Thyroid gland (tissue), 4 donors: Measurements from ENCODE around the gene OXNAD1. TPM values are rescaled to one million over a fixed set of nuclear protein-coding genes. Genes with fewer than 3 reads are reported as not detected.
A peak's percentile ranks its signal among the peaks of the same experiment; 100 is the strongest.

Experiments used
- DNase-seq, 2 donors: peaks; one replicate each; pipeline ENCODE4 v3.0.0-alpha.2; 2019
- H3K27ac ChIP-seq, 3 donors: fragments of 200-600 bp; sonication (generic); 1 replicate in 2 of 3; 2 replicates in 1 of 3; pipeline ENCODE4 v1.5.1; 2016 to 2019; ENCODE audit warnings: mild to moderate bottlenecking in 1 of 3, moderate library complexity in 1 of 3
- H3K27me3 ChIP-seq: fragments of 200-600 bp; sonication (generic); one replicate; pipeline ENCODE4 v1.5.1; 2019
- H3K36me3 ChIP-seq, 2 donors: fragments of 200-600 bp; sonication (generic); one replicate each; pipeline ENCODE4 v1.5.1; 2016 to 2019
- H3K4me1 ChIP-seq, 2 donors: fragments of 200-600 bp; sonication (generic); one replicate each; pipeline ENCODE4 v1.5.1; 2017 to 2019
- H3K4me3 ChIP-seq, 3 donors: fragments of 200-600 bp; sonication (generic); replicated peaks in 1 of 3; 1 replicate in 2 of 3; 2 replicates in 1 of 3; pipeline ENCODE4 v1.5.1; 2016; ENCODE audit warnings: mild to moderate bottlenecking in 1 of 3
- H3K9me3 ChIP-seq: fragments of 200-600 bp; sonication (generic); one replicate; pipeline ENCODE4 v1.5.1; 2017
- POLR2A ChIP-seq, 2 donors: fragments of 450-650 bp; IDR thresholded peaks; one replicate each; pipeline ENCODE4 v1.6.1; 2017; ENCODE audit warnings: antibody characterized with exemption in 2 of 2, mild to moderate bottlenecking in 2 of 2, moderate library complexity in 1 of 2
- WGBS, 2 donors: methylation state at CpG; one replicate each; pipeline ENCODE4 v1.1.5; 2017; 5-methylcytosine and 5-hydroxymethylcytosine counted together
- intact Hi-C: fragments of 100-400 bp; cut with DNase I; formaldehyde crosslinking; loops from one replicate; pipeline ENCODE4 v1.15.1; 2023
- total RNA-seq, 4 donors: library from RNA; depleted of rRNA; stranded (reverse); fragments of >200 nt; gene quantifications; one replicate each; pipeline ENCODE4 v1.2.3, GENCODE V29; 2016
- TF ChIP-seq, protein P1 (sequence below), 6 experiments: fragments of 200-600 bp in 3 of 6; fragments of 450-650 bp in 3 of 6; sonication (generic) in 3 of 6; IDR thresholded peaks; one replicate each; pipeline ENCODE4 v1.5.1; 2016 to 2019; ENCODE audit warnings: antibody characterized with exemption in 6 of 6, mild to moderate bottlenecking in 2 of 6, inconsistent platforms in 1 of 6, moderate library complexity in 1 of 6

The OXNAD1 gene
- total RNA-seq, 4 donors from 2014 or later: 22.3 to 34.0 (median 27.4) TPM

DNA sequence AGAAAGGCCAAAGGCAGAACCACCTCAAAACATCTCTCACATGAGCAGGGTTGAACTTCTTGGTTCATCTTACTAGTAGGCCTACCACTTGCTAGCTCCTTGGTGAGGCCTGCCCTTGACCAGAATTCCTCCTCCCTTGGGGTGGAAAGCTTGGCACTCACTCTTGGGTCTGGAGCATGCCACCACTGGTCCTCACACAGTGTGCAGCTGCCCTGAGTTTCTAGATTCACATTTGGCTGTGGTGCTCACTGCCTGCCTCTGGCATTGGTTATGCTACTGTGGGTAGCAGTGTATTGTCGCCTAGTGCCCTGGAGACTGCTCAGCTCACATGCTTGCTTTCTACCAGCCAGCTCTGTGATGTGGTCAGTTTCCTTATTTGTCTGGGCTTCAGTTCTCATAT, 23.7 kb downstream of the OXNAD1 start:
- no peaks in the 10 kb centered on the region for H3K36me3 ChIP-seq
- no peaks in the 10 kb centered on the region for H3K27me3 ChIP-seq
- H3K4me3 ChIP-seq: no peak overlapping the region
- no peak overlapping the region for H3K27ac ChIP-seq
- no peak for DNase-seq
- 77 to 82% methylated on average over 1 of the region's 1 CpG for WGBS, 2 donors
- peaks cover 5 to 6% of the 10 kb centered on the region in 2 donors for H3K4me1 ChIP-seq
- no peaks in the 10 kb centered on the region for H3K9me3 ChIP-seq
- intact Hi-C loops: loop anchor here (2.0 kb wide), 1 partner anchor 262 kb away; no protein-coding TSS in a partner anchor
- no peak for TF ChIP-seq POLR2A (IDR thresholded peaks at IDR 0.05)
- TF ChIP-seq, protein P1, sequence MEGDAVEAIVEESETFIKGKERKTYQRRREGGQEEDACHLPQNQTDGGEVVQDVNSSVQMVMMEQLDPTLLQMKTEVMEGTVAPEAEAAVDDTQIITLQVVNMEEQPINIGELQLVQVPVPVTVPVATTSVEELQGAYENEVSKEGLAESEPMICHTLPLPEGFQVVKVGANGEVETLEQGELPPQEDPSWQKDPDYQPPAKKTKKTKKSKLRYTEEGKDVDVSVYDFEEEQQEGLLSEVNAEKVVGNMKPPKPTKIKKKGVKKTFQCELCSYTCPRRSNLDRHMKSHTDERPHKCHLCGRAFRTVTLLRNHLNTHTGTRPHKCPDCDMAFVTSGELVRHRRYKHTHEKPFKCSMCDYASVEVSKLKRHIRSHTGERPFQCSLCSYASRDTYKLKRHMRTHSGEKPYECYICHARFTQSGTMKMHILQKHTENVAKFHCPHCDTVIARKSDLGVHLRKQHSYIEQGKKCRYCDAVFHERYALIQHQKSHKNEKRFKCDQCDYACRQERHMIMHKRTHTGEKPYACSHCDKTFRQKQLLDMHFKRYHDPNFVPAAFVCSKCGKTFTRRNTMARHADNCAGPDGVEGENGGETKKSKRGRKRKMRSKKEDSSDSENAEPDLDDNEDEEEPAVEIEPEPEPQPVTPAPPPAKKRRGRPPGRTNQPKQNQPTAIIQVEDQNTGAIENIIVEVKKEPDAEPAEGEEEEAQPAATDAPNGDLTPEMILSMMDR (IDR thresholded peaks at IDR 0.05): no peak

DNA sequence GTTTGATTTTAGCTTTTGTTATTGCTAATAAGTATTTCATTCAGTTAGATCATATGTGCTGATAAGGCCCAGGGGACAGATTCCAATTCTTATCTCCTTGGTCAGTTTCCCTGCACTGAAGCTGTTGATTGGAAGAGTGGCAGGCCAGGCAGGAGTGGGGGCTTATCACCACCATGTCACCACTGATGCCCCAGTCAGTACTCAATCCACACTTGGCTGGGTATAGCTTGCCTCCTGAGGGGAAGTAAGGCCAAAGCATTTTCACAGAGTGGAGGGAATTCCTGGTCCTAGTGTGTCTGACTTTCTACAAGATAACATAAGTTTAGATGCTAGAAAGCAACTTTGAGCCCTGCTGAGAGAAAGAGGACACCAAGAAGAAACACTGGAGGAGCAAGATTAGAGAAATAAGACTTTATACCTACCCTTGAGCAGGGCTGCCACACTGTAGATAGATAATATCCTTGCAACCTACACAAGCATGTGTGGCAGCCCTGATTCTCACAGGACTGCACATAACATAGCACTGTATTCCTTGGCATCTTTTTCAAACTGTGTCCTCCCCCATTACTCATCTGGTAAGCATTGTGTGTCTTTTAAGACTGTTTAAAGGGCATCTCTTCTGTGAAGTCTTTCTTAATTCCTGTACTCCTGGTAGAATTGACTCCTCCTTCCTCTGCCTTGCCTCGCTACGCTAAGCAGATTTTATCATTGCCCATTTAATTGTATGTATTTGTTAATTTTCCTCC, 24.3 kb downstream of the OXNAD1 start:
- H3K27me3 ChIP-seq: no peaks in the 10 kb centered on the region
- intact Hi-C loops: loop anchor here (2.0 kb wide), 1 partner anchor 261 kb away; no protein-coding TSS in a partner anchor
- H3K4me1 ChIP-seq: peaks cover 5 to 6% of the 10 kb centered on the region in 2 donors
- H3K36me3 ChIP-seq: no peaks in the 10 kb centered on the region
- no peak for TF ChIP-seq POLR2A (IDR thresholded peaks at IDR 0.05)
- TF ChIP-seq, protein P1 (IDR thresholded peaks at IDR 0.05): no peak
- H3K4me3 ChIP-seq: no peak overlapping the region
- no peak for DNase-seq
- no peak overlapping the region for H3K27ac ChIP-seq
- 95% methylated on average over 2 of the region's 2 CpGs for WGBS, 2 donors
- no peaks in the 10 kb centered on the region for H3K9me3 ChIP-seq

DNA sequence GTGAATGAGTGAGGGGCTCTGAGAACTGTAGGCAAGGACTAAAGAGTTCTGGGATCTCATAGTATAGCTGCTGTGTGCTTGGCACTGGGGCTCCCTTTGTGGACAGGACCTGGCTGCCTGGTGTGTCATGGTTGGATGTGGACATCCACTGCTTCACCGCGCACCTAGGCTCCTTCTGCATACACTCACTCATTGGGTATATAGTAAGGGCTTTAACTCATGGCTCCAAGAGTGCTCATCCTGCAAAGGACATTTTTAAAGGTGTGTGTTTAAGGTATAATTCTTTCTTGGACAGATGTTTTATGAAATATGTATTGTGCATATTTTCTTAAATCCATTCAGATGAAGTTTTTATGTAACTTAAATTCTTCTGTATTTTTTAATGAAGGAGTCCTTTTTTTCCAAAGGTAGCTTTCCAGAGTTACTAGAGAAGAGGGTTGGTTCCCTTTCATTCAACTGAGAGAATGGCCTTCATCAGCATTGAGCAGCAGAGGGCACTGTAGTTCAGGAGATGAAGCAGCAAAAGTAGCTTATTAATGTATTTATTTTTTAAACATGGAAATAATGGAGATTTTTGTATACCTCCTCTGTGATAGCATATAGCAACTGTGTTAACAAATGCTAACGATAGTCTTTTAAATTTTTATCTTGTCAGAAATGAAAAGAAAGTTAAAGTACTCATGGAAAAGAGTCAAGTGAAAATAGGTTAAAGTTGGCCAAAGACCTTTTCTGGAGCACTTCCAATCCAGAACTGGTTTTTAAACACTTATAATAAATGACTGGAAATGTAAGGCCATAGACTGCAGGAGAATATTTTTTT, 25.2 kb downstream of the OXNAD1 start:
- peak; percentile 58 to 65 for DNase-seq
- no peaks in the 10 kb centered on the region for H3K9me3 ChIP-seq
- intact Hi-C loops: loop anchor here (5.0 kb wide), 1 partner anchor 227 kb away; no protein-coding TSS in a partner anchor
- H3K4me3 ChIP-seq: no peak overlapping the region
- no peaks in the 10 kb centered on the region for H3K27me3 ChIP-seq
- WGBS, 2 donors: 54% methylated on average over 3 of the region's 3 CpGs
- peaks cover 5 to 6% of the 10 kb centered on the region in 2 donors for H3K4me1 ChIP-seq
- no peaks in the 10 kb centered on the region for H3K36me3 ChIP-seq
- H3K27ac ChIP-seq: peak overlapping the region in 1 of 3 donors; percentile 18
- no peak for TF ChIP-seq POLR2A (IDR thresholded peaks at IDR 0.05)
- TF ChIP-seq, protein P1 (IDR thresholded peaks at IDR 0.05): peak; percentile 50 to 98 (median 82)

DNA sequence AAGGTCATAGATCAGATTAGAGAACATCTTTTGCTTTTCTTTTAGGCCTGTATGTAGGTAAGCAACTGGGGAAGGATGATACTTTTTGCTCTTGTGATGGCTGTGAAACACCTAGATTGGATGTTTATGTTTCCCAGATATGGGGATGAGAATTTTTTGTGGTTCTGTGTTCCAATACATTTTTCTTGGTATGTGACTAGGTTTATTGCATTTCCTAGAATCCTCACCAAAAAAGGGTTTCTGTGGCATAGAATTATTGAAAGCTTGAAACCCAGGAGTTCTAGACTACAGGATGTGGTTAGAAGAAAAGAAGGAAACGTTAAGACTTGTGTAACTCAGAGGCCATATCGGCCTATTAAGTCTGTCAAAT, 25.8 kb downstream of the OXNAD1 start:
- no peaks in the 10 kb centered on the region for H3K27me3 ChIP-seq
- no peak for DNase-seq
- TF ChIP-seq, protein P1 (IDR thresholded peaks at IDR 0.05): no peak
- no peak for TF ChIP-seq POLR2A (IDR thresholded peaks at IDR 0.05)
- no peaks in the 10 kb centered on the region for H3K9me3 ChIP-seq
- H3K27ac ChIP-seq: peak overlapping the region in 2 of 3 donors; percentile 2 to 18
- 64 to 80% methylated on average over 2 of the region's 2 CpGs for WGBS, 2 donors
- peaks cover 5 to 6% of the 10 kb centered on the region in 2 donors for H3K4me1 ChIP-seq
- no peaks in the 10 kb centered on the region for H3K36me3 ChIP-seq
- no peak overlapping the region for H3K4me3 ChIP-seq
- intact Hi-C loops: loop anchor here (5.0 kb wide), 1 partner anchor 226 kb away; no protein-coding TSS in a partner anchor
